HG03175 (cell line): ENCODE data around the gene LRRC32.

Source experiments
- ATAC-seq: cut with Tn5 transposase; IDR thresholded peaks from one replicate; pipeline ENCODE4 v1.9.1; 2021; ENCODE audit warnings: mild to moderate bottlenecking, moderate library complexity; ENCODE audit not compliant: unreplicated experiment

The LRRC32 gene

GRCh38 chr11:76699451-76700091 is 29.0 kb upstream of the LRRC32 start:
- ATAC-seq: no peak

- ATAC-seq: no peak
These were observed 27.9 kb upstream of the LRRC32 start for GRCh38 chr11:76698321-76699043.

DNA sequence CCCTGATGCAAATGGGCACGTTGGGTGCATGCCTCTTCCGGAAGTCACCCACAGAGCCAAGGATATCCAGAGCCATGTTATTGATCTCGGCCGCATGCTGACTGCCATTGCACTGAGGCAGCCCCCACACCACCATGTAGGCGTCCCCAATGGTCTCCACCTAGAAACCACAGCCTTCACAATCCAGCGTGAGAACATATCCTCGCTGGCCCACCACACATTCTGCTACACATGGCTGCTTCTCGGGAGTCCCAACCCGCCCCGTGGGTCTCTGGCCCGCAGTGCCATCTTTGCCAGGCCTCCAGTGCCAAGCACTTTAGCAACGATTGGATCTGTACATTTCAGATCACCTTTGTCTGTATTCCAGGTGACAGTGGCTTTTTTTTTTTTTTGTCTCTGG is 26.2 kb upstream of the LRRC32 start:
- no peak for ATAC-seq

DNA sequence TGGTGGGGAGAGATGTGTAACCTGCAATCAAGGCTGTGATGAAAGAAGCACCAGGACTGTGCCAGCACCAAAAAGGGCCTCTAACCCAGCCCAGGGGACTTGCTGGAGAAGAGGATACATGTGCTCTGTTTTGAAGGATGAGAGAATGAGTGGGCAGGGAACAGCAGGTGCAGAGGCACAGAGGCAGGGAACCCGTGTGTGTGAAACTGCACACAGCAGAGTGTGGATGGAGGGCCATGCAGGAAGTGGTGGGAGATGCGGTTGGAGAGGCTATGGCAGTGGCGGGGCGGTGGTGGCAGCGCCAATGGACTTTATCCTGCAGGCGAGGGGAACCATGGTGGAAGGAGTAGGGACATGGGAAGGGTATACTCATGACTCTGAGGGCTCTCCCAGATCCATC is 25.2 kb upstream of the LRRC32 start:
- ATAC-seq: no peak

- no peak for ATAC-seq
These were observed 24.6 kb upstream of the LRRC32 start for GRCh38 chr11:76695133-76695532.

- ATAC-seq: no peak
These were observed 24.1 kb upstream of the LRRC32 start for GRCh38 chr11:76694664-76695063.

DNA sequence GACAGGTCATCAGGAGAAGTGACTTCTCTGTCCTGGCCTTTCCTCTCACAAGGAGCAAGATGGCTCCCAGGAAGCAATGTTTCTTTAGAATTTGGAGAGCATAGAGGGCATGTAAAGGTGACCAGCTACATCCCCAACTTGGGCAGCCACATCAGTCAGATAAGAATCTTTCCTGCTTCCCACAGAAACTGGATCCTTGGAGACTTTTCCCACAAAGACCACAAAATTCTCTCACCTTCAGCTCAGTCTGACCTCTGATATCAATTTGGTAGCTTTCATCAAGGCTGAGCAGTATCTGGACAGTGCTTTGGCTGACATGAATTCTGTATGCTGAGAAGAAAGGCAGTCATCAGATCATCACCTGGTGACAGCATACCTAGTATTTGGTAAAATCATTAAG is 23.3 kb upstream of the LRRC32 start:
- no peak for ATAC-seq

- ATAC-seq: no peak
These were observed 22.4 kb upstream of the LRRC32 start for GRCh38 chr11:76692956-76693355.

DNA sequence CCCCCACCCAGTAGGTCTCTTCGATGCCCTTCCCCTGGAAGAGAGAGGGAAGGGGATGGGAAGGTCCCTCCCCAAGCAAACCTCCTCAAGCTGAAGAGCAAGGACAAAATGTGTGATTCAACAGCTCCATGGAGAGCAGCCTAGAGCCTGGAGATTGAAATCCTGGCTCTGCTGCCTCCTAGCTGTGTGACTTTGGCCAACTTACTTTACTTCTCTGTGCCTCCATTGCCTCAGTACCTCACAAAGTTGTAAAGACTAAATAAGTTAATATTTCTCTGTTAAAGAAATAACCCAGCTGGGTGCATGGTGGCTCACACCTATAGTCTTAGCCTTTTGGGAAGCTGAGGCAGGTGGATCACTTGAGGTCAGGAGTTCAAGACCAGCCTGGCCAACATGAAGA is 21.1 kb upstream of the LRRC32 start:
- ATAC-seq: no peak

DNA sequence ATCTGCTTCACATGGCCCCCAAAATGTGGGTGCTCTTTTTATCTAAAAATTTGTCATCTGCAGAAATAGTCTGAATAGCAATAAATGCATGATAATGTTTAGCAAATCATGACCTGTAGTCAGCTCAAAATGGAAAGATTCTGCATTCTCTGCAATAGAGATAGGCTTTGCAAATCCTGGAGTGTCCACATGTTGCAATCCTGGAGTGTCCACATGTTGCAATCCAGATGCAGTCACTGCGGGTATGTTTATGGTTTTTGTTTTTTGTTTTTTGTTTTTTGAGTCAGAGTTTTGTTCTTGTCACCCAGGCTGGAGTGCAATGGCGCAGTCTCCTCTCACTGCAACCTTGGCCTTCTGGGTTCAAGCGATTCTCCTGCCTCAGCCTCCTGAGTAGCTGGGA is 20.2 kb upstream of the LRRC32 start:
- ATAC-seq: no peak

GRCh38 chr11:76689313-76690260 is 19.0 kb upstream of the LRRC32 start:
- no peak for ATAC-seq

DNA sequence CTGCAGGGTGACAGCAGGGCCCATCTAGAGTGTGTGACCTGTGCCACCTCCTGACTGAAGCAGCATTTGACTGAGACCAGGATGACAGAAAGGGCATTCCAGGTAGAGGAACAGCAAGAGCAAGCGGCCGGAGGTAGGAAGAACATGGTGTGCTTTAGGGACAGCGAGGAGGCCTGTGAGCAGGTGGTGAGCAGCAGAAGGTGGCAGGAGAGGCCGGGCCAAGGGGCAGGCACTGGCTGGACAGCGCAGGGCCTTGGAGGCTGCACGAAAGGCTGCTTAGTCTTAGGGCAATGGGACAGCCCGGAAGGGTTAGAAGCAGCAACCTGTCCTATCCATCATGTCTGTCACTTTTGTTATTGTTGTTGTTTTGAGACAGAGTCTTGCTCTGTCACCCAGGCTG is 17.6 kb upstream of the LRRC32 start:
- ATAC-seq: no peak

DNA sequence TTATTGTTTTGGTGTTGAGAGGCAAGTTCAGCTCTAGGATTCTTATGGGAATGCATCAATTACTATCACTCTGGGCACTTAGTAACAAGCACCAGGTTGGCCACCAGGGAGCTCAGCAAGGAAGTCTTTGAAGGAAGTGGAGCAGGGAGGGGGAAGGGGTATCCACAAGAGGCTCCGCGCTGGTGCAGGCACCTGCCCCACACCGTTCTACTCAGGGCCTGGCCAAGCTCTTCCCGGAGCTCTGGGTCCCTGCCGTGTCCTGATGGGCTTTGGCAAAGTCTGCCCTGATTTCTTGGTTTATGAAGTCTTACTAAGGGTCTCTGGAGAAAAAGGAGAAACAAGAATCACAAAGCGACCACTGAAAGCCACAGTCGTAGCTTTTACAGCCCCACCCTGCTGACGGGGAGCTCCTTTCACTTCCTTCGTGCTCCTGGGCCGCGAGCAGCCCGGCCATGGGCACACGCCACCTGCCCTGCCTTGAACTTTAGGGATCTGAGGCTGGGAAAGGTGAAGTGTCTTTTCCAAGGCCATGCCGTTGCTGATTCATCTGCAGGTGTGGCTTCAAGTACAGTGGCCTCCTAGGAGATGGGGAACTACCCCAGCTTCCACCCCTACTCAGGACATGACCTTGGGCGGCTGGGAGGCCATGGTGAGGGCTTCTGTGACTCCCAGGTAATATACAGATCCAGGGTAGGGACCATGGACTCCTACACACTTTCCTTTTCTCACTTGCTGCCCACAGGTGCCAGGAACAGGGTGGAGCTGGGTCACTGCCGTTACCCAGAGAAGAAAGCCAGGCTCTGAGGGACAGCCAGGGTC is 15.9 kb upstream of the LRRC32 start:
- no peak for ATAC-seq

DNA sequence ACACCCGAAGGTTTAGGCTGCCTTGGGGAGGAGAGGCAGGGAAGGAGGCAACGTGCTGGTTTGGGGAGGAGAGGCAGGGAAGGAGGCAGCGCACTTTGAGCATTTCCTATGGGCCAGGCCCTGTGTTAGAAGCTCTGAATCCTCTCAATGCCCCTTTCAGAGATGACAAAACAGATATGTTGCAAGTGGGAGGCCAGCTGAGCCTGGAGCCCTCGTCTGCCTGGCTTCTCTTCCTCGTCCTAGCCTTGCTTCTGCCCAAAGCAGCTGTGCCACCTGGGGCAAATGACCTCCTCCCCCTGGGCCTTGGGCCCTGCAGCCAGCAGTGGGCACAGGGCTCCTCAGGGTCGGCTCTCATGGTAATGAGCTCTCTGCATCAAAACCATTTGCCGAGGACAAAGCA is 15.3 kb upstream of the LRRC32 start:
- no peak for ATAC-seq

DNA sequence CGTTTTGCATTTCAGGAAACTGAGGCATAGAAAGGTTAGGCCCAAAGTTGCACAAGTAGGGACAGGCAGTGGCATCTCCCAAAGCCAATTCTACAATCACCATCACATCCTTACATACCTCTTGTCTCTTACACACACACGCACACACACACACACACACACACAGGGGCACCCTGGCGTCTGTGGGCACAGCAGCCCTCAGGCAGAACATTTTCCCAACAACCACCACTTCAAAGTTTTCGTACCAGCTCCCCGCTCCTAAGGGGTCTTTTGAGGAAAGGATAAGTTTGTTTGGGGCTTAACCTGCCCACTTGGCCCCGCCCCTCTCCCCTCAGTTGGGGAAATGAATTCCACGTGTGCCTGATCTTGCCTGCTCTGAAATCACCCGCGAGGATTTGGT is 14.7 kb upstream of the LRRC32 start:
- ATAC-seq: no peak

DNA sequence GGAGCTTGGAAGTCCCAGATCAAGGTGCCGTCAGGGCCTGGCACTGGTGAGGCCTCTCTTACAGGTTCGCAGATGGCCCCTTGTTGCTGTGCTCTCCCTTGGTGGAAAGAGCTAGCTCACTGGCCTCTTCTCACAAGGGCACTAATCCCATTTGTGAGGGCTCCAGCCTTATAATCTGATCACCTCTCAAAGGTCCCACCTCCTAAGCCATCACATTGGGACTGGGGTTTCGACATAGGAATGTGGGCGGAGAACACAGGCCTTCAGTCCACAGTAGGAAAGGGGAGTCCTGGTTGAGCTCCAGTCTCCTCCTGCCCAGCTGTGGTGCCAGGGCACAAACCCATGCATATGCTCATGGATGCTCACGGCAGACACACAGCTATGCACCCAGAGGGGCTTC is 14.0 kb upstream of the LRRC32 start:
- no peak for ATAC-seq

GRCh38 chr11:76683161-76684095 is 12.9 kb upstream of the LRRC32 start:
- no peak for ATAC-seq

GRCh38 chr11:76682684-76683083 is 12.1 kb upstream of the LRRC32 start:
- ATAC-seq: no peak

DNA sequence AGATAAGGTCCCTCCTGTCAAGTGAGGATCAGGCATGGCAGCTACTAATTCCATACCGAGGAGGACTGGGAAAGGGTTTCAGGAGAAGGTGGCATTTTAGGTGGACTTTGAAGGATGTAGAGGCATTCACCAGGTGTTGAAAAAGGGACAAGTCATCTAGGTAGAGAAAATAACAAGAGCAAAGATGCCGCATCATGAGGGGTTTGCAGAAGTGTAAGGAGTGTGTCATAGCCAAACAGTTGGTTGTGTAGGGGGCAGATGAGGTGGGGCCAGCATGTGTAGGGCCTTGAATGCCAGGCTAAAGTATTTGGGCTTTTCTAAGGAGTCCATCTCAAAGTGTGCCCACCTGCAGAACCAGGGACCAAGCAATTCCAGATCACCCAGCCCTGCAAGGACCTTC is 11.6 kb upstream of the LRRC32 start:
- no peak for ATAC-seq
